Right lobe of liver (tissue), 6 donors: ENCODE results near the gene C16orf87. TPM values are rescaled to one million over a fixed set of nuclear protein-coding genes. Genes with fewer than 3 reads are reported as not detected.

ENCODE experiments used
- ATAC-seq, 4 donors: fragments of 200-7000 bp; cut with Tn5 transposase; one replicate each; pipeline ENCODE4 v1.9.1; 2020; ENCODE audit warnings: mild to moderate bottlenecking in 4 of 4, moderate library complexity in 4 of 4
- DNase-seq, 3 donors: peaks; one replicate each; pipeline ENCODE4 v3.0.0-alpha.2; 2020
- H3K27ac ChIP-seq, 3 donors: fragments of 200-600 bp; one replicate each; pipeline ENCODE4 v1.8.0; 2022
- H3K27me3 ChIP-seq, 2 donors: fragments of 200-600 bp; one replicate each; pipeline ENCODE4 v1.8.0; 2022
- H3K36me3 ChIP-seq, 4 donors: fragments of 200-600 bp; sonication (generic) in 1 of 4; one replicate each; pipeline versions ENCODE4 v1.5.1 to v1.8.0; 2017 to 2022; ENCODE audit warnings: control low read depth in 1 of 4
- H3K4me1 ChIP-seq, 4 donors: fragments of 200-600 bp; sonication (generic) in 1 of 4; one replicate each; pipeline versions ENCODE4 v1.5.1 to v1.8.0; 2017 to 2022; ENCODE audit warnings: control low read depth in 1 of 4
- H3K4me3 ChIP-seq, 3 donors: fragments of 200-600 bp; one replicate each; pipeline ENCODE4 v1.8.0; 2022
- H3K9me3 ChIP-seq, 4 donors: fragments of 200-600 bp; sonication (generic) in 1 of 4; one replicate each; pipeline versions ENCODE4 v1.5.1 to v1.8.0; 2017 to 2022; ENCODE audit warnings: control low read depth in 1 of 4
- CTCF ChIP-seq, 4 donors: fragments of 200-600 bp in 3 of 4; fragments of 450-650 bp in 1 of 4; IDR thresholded peaks; one replicate each; pipeline versions ENCODE4 v1.5.1 to v1.8.0; 2016 to 2022; ENCODE audit warnings: antibody characterized with exemption in 4 of 4, mild to moderate bottlenecking in 2 of 4
- POLR2A ChIP-seq: fragments of 450-650 bp; IDR thresholded peaks from one replicate; pipeline ENCODE4 v1.6.1; 2017; ENCODE audit warnings: antibody characterized with exemption, mild to moderate bottlenecking
- WGBS: methylation state at CpG from one replicate; pipeline ENCODE4 v1.1.6; 2018; ENCODE audit warnings: low coverage, low lambda C conversion rate; ENCODE audit not compliant: insufficient coverage; ENCODE audit errors: missing lambda C conversion rate; 5-methylcytosine and 5-hydroxymethylcytosine counted together
- intact Hi-C, 2 donors: fragments of 100-400 bp; cut with DNase I; formaldehyde crosslinking; loops; one replicate each; pipeline versions ENCODE4 v1.11.2 to v1.14.1; 2022
- total RNA-seq, 6 experiments: library from RNA; depleted of rRNA in 2 of 6; stranded (reverse); fragments of >200 nt in 2 of 6; fragmentation: NEBNext Ultra II Directional in 3 of 6; extraction: Animal tissue kit (Norgen Biotek cat#: 25700) in 3 of 6; gene quantifications; one replicate each; pipeline versions ENCODE4 v1.1.0 to v1.2.4, GENCODE V29; 2016 to 2023
- donor health status: DM: no; HTN: yes; CAD: no.
- donor health status: DM: no; HTN: no; CAD: no.
- donor health status: DM: no; HTN: no; CAD: no.
- donor health status: DM: no; HTN: yes; CAD: no.
- donor health status: DM: no; HTN: yes; CAD: no.

The C16orf87 gene
- total RNA-seq, 6 experiments from 2014 or later: 5.5 to 9.8 (median 7.4) TPM

DNA sequence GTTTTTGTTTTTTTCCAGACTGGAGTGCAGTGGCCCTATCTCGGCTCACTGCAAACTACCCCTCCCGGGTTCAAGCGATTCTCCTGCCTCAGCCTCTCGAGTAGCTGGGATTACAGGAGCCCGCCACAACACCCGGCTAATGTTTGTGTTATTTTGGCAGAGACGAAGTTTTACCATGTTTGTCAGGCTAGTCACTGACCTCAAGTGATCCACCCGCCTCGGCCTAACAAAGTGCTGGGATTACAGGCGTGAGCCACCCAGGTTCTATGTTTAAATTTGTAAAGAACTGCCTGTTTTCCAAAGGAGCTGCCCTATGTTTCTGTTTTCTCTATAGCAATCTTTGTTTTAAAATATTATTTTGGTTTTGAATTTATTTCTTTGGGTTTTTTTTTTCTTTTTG lies 13.8 kb upstream of the C16orf87 start:
- no peaks in the 10 kb centered on the region for H3K27me3 ChIP-seq
- no peaks in the 10 kb centered on the region for H3K9me3 ChIP-seq
- intact Hi-C loops: no loop called here
- no peaks in the 10 kb centered on the region for H3K36me3 ChIP-seq
- no peak for TF ChIP-seq CTCF (IDR thresholded peaks at IDR 0.05)
- TF ChIP-seq POLR2A: no peak
- H3K4me1 ChIP-seq: peaks cover 0 to 9% (median 0%) of the 10 kb centered on the region in 4 donors
- DNase-seq (no peak), ATAC-seq (peak in 2 of 4 donors; percentile 28 to 32)
- H3K27ac ChIP-seq: no peak overlapping the region
- WGBS: 45% methylated on average over 9 of the region's 10 CpGs
- no peak overlapping the region for H3K4me3 ChIP-seq

GRCh38 chr16:46843898-46844642 lies 13.1 kb upstream of the C16orf87 start:
- no peak for TF ChIP-seq CTCF (IDR thresholded peaks at IDR 0.05)
- no peak for TF ChIP-seq POLR2A
- peaks cover 0 to 16% (median 0%) of the 10 kb centered on the region in 4 donors for H3K4me1 ChIP-seq
- no peak for DNase-seq
- H3K27ac ChIP-seq: no peak overlapping the region
- no peaks in the 10 kb centered on the region for H3K36me3 ChIP-seq
- H3K4me3 ChIP-seq: no peak overlapping the region
- no peaks in the 10 kb centered on the region for H3K9me3 ChIP-seq
- WGBS: 69% methylated on average over 12 of the region's 74 CpGs
- H3K27me3 ChIP-seq: no peaks in the 10 kb centered on the region
- ATAC-seq: no peak
- intact Hi-C loops: no loop called here

DNA sequence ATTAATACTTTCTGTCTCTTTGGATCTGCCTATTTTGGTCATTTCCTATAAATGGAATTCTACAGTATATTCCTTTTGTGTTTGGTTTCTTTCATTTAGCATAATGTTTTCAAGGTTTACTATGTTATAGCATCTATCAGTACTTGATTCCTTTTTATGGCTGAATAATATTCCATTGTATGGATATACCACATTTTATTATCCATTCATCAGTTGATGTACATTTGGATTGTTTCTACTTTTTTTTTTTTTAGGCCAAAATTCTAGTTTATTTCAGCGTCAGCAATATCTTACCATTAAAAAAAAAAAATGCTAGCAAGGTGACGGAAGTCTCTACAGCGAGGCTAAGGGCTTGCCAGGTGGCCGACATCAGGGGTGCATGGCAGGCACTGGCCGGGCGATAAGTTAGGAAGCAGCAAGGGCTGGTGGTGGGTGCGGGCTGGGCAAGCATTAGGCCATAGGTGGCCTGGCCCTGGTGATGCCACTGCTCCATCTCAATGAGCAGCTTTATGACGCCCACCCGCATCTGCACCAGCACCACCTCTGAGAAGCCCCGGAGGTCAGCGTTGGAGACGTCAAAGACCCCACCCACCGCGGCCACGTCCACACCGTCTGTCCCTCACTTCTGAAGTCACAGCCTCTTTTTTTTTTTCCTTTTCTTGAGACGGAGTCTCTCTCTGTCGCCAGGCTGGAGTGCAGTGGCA lies 11.4 kb upstream of the C16orf87 start:
- ATAC-seq (no peak), DNase-seq (no peak)
- intact Hi-C loops: no loop called here
- Histone ChIP-seq H3K27me3 (no peaks in the 10 kb centered on the region), H3K9me3 (no peaks in the 10 kb centered on the region), H3K36me3 (no peaks in the 10 kb centered on the region), H3K27ac (no peak overlapping the region), H3K4me1 (peaks cover 0 to 20% (median 0%) of the 10 kb centered on the region in 4 donors), H3K4me3 (no peak overlapping the region)
- WGBS: 100% methylated on average over 7 of the region's 18 CpGs
- TF ChIP-seq CTCF (IDR thresholded peaks at IDR 0.05) (no peak), POLR2A (no peak)

DNA sequence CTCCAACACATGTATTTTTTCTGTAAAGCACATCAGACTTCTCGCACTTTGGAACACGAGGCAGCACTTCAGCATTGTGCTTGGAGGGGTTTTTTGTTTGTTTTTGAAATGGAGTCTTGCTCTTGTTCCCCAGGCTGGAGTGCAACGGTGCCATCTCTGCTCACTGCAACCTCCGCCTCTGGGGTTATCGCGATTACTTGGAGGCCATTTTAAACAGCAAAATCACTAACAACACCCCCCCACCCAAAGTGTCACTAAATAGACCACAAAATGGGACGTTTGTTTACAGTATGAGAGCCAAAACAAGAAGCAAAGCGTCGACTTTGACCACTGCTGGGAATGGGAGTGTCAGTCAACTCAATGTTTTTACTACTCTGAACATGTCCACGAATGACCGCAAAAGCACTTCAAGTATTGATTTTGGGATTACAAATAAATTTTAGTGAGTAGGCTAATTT lies 9.0 kb upstream of the C16orf87 start:
- WGBS: 35% methylated on average over 11 of the region's 11 CpGs
- Histone ChIP-seq H3K36me3 (no peaks in the 10 kb centered on the region), H3K27ac (peak overlapping the region in 2 of 3 donors; percentile 72 to 85), H3K4me1 (peaks cover 0 to 20% (median 0%) of the 10 kb centered on the region in 4 donors), H3K27me3 (no peaks in the 10 kb centered on the region), H3K4me3 (no peak overlapping the region), H3K9me3 (no peaks in the 10 kb centered on the region)
- ATAC-seq (peak; percentile 79 to 95 (median 88)), DNase-seq (no peak)
- TF ChIP-seq POLR2A (no peak), CTCF (IDR thresholded peaks at IDR 0.05) (no peak)
- intact Hi-C loops: no loop called here
